ENCODE data around the gene SYNM. TPM values are rescaled to one million over a fixed set of nuclear protein-coding genes. Genes with fewer than 3 reads are reported as not detected.
"Not testable (repeated sequence)": the region's sequence is repeated elsewhere in the genome, so short reads cannot be mapped to it uniquely, and the experiment has no call there.

The SYNM gene
- total RNA-seq, 1 donor from 2014 or later: 1.7 TPM

DNA sequence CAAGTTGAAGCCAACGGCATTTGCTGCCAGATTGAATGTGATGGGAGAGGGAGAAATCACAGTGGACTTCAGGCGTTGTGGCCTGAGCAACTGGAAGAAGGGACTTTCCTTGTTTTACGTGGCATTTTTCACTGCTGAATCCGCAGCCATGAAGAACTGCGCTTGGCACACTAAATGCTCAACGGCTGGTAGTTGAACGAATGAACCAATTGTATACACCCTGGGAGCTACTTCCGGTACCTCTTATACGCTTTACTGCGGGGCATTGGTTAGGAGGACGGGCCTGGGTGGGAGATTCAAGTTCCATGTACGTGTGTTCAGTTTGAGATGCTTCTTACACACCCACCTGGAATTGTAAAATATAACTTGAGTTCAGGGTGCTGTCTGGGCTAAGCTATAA, 5.2 kb downstream of the SYNM start:
- Mint-ChIP-seq H3K4me1 (ENCODE audit: unreplicated experiment) (peaks cover 3% of the 10 kb centered on the region), H3K27me3 (ENCODE audit: unreplicated experiment) (peaks cover 9% of the 10 kb centered on the region), H3K9me3 (ENCODE audit: unreplicated experiment) (no peaks in the 10 kb centered on the region), H3K36me3 (ENCODE audit: low read depth, unreplicated experiment) (no peaks in the 10 kb centered on the region), H3K27ac (ENCODE audit: unreplicated experiment) (no peak overlapping the region), H3K4me3 (ENCODE audit: unreplicated experiment) (no peak overlapping the region)
- TF ChIP-seq, protein P1, sequence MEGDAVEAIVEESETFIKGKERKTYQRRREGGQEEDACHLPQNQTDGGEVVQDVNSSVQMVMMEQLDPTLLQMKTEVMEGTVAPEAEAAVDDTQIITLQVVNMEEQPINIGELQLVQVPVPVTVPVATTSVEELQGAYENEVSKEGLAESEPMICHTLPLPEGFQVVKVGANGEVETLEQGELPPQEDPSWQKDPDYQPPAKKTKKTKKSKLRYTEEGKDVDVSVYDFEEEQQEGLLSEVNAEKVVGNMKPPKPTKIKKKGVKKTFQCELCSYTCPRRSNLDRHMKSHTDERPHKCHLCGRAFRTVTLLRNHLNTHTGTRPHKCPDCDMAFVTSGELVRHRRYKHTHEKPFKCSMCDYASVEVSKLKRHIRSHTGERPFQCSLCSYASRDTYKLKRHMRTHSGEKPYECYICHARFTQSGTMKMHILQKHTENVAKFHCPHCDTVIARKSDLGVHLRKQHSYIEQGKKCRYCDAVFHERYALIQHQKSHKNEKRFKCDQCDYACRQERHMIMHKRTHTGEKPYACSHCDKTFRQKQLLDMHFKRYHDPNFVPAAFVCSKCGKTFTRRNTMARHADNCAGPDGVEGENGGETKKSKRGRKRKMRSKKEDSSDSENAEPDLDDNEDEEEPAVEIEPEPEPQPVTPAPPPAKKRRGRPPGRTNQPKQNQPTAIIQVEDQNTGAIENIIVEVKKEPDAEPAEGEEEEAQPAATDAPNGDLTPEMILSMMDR (IDR thresholded peaks at IDR 0.05; ENCODE audit: unreplicated experiment): no peak
- DNase-seq (ENCODE audit: low spot score): no peak

DNA sequence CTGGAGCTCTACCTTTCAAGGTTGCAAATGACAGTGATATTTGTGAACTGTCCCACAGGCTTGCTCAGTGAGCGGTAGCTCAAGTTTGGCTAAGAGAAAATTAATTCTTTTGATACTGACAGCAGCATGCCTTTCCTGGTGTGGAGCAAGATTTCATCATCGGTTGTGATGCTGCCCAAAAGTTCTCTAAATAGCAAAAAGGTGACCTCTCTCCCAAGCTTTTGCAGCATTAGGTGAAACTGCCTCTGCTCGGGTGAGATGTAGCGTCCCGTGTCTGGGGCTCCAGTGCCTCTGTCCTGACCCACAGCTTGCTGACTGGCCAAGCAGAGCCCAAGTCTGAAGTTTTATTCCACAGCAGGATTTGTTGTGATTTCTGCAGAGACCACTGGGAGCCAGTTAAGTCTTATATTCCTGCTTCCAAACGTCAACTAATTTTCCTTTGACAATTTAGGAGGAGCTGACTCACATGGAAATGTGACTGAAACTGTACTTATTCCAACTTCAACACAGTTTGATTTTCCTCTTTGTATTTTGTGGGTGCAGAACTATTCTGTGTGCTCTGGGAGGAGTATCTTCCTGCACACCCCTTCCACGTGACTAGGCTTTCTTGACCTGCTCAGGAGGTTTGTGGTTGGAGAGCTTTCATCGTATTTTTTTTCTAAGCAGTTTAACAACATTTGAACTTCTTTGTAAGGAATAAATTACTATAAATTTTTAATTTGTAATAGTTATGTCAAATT, 5.9 kb downstream of the SYNM start:
- no peak for DNase-seq (ENCODE audit: low spot score)
- H3K27me3 Mint-ChIP-seq (ENCODE audit: unreplicated experiment): peaks cover 9% of the 10 kb centered on the region
- no peaks in the 10 kb centered on the region for H3K9me3 Mint-ChIP-seq (ENCODE audit: unreplicated experiment)

DNA sequence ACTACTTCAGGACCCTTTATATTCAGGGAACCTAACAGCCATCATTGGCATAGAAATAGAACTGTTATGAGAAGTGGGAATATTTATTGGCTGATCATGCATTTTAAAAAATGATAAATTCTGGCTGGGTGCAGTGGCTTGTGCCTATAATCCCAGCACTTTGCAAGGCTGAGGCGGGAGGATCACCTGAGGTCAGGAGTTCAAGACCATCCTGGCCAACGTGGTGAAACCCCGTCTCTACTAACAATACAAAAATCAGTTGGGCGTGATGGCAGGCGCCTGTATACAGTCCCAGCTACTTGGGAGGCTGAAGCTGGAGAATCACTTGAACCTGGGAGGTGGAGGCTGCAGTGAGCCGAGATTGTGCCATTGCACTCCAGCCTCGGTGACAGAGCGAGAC, 6.8 kb downstream of the SYNM start:
- H3K4me1 Mint-ChIP-seq (ENCODE audit: unreplicated experiment); H3K36me3 Mint-ChIP-seq (ENCODE audit: low read depth, unreplicated experiment); DNase-seq (ENCODE audit: low spot score); H3K27ac Mint-ChIP-seq (ENCODE audit: unreplicated experiment); H3K27me3 Mint-ChIP-seq (ENCODE audit: unreplicated experiment); H3K9me3 Mint-ChIP-seq (ENCODE audit: unreplicated experiment); H3K4me3 Mint-ChIP-seq (ENCODE audit: unreplicated experiment): not testable (repeated sequence)

More for the DNA sequence above, 5.9 kb downstream of the SYNM start:
- Mint-ChIP-seq H3K4me3 (ENCODE audit: unreplicated experiment) (no peak overlapping the region), H3K36me3 (ENCODE audit: low read depth, unreplicated experiment) (no peaks in the 10 kb centered on the region), H3K27ac (ENCODE audit: unreplicated experiment) (no peak overlapping the region), H3K4me1 (ENCODE audit: unreplicated experiment) (peaks cover 3% of the 10 kb centered on the region)
- TF ChIP-seq, protein P1 (IDR thresholded peaks at IDR 0.05; ENCODE audit: unreplicated experiment): no peak

DNA sequence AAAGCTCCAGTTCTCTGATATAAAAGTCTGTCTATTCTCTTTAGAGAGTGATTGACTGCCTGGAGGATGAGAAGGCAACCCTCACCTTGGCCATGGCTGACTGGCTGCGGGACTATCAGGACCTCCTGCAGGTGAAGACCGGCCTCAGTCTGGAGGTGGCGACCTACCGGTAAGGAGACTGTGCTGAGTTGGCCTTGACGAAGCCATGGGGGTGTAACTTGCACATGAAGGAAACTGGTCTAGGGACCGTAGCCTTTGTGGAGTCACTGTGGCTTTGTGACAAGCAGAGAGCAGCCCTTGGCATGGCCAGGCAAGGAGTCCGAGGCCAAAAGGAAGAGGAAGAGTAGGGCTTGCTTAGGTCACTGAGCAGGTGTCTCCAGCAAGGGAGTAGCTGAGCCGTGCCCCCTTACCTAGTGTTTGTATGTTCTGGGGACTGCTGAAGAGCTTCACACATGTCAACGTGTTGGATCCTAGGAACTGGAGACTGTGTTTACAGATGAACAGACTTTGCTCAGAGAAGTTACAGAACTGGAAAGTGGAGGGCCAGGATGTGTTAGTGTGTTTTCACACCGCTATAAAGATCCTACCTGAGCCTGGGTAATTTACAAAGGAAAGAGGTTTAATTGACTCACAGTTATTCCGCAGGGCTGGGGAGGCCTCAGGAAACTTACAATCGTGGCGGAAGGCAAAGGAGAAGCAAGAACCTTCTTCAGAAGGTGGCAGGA, 8.8 kb downstream of the SYNM start:
- Mint-ChIP-seq H3K9me3 (ENCODE audit: unreplicated experiment) (no peaks in the 10 kb centered on the region), H3K4me1 (ENCODE audit: unreplicated experiment) (peaks cover 2% of the 10 kb centered on the region), H3K4me3 (ENCODE audit: unreplicated experiment) (no peak overlapping the region), H3K36me3 (ENCODE audit: low read depth, unreplicated experiment) (no peaks in the 10 kb centered on the region), H3K27ac (ENCODE audit: unreplicated experiment) (no peak overlapping the region), H3K27me3 (ENCODE audit: unreplicated experiment) (no peaks in the 10 kb centered on the region)
- no peak for DNase-seq (ENCODE audit: low spot score)
- TF ChIP-seq, protein P1 (IDR thresholded peaks at IDR 0.05; ENCODE audit: unreplicated experiment): no peak

DNA sequence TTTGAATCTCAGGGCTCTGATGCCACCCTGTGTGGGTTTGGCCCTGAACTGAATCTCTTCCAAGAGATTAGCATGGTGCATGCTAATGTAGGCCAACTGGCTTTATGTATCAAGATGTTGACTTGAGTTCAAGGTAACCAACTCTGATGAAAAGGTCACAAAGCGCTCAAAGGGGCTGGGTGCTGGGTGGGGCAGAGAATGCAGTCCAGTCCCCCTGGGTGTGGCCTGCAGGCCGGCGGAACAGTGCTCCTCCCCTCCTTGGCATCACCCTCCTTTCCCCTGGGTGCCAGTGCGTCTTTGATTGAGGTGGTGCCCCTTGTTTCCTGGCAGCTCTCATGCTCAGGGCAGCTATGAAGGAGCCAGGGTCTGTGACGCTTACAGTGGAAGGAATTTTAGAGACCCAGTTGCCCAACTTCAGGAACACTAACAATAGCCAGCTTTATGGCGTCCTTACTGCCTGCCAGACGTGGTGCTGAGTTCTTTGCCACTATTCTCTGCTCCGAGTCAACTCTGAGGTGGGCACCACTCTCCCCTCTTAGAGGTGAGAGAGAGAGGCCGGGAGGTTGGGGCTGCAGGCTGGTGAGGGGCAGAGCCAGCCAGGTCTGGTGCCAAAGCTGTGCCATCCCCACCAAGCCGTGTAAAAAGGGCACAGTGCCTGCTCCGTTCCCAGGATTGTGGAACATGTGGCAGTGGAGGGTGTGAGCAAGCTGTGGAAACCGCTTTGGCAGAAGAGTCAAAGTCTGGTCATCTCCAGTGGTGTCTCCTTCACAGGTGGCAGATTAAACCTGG, 9.8 kb downstream of the SYNM start:
- no peak overlapping the region for H3K4me3 Mint-ChIP-seq (ENCODE audit: unreplicated experiment)
- TF ChIP-seq, protein P1 (IDR thresholded peaks at IDR 0.05; ENCODE audit: unreplicated experiment): no peak

More for the DNA sequence above, 9.8 kb downstream of the SYNM start:
- H3K36me3 Mint-ChIP-seq (ENCODE audit: low read depth, unreplicated experiment): no peaks in the 10 kb centered on the region
- H3K27ac Mint-ChIP-seq (ENCODE audit: unreplicated experiment): no peak overlapping the region
- peaks cover 2% of the 10 kb centered on the region for H3K4me1 Mint-ChIP-seq (ENCODE audit: unreplicated experiment)
- H3K9me3 Mint-ChIP-seq (ENCODE audit: unreplicated experiment): no peaks in the 10 kb centered on the region
- DNase-seq (ENCODE audit: low spot score): no peak
- no peaks in the 10 kb centered on the region for H3K27me3 Mint-ChIP-seq (ENCODE audit: unreplicated experiment)
